ENCODE results near the gene KLF11.

- no peak for TF ChIP-seq POLR2AphosphoS5 (IDR thresholded peaks at IDR 0.05)
- no peak for TF ChIP-seq CTCF (IDR thresholded peaks at IDR 0.05 in 8 of 11, conservative IDR thresholded peaks at IDR 0.05 in 3 of 11)
- no peak for TF ChIP-seq POLR2A (IDR thresholded peaks at IDR 0.05)
Measured at GRCh38 chr2:10041711-10042110, 1.6 kb upstream of the KLF11 start.
